HL-60/S4 treated with retinoic acid at 250 ng/mL for 4 days and 3 days (cell line): ENCODE data around the gene HAND1.

Experiments
- in situ Hi-C: fragments of 300-500 bp; cut with MboI; formaldehyde crosslinking; loops from 2 replicates; pipeline ENCODE4 v1.7.0; 2022; ENCODE audit warnings: low sequenced_read_pairs

HAND1 gene

GRCh38 chr5:154479944-154480750, 2.1 kb upstream of the HAND1 start:
- in situ Hi-C loops, result no loop called here

DNA sequence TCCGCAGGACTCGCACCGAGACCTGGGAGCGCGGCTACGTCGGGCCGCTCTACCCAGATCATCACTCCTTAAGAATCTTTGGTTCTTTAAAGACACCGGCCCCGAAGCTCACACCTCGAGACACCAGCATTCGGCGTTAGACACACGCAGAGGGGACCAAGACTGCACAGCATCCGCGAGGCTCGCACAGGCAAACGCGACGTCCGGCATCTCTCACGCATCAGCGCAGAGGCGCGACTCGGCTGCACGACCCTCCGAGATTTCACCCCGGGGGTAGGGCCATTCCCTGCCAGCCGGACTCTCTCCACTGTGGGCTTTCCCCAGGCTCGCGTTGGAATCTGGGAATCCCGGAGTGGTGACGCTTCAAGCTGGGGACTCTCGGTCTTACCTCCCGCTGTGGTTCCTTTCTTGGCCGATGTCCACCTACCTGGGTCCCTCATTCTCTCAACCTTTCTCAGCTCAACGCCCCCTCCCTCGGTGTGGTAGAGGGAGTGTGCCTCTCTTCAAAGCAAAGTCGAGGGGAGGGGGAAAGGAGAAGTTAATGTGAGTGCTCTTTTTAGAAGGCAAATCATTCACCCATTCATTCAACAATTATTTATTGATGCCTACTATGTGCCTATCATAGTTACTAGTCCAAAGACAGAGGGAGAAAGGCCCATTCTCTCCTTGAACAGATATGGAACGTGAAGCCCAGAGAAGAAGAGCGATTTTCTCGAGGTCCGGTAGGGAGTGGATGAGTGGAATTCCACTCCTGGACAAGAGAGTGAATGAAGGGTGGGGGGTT, 1.3 kb upstream of the HAND1 start:
- in situ Hi-C loops, result no loop called here

- in situ Hi-C loops, result no loop called here
Measured at GRCh38 chr5:154478752-154479159, 729 bp upstream of the HAND1 start.

- in situ Hi-C loops, result no loop called here
Measured at GRCh38 chr5:154477382-154478223, 424 bp downstream of the HAND1 start.

- in situ Hi-C loops, result no loop called here
Measured at GRCh38 chr5:154476354-154477205, 1.4 kb downstream of the HAND1 start.

GRCh38 chr5:154475591-154476353, 2.3 kb downstream of the HAND1 start:
- in situ Hi-C loops, result no loop called here

DNA sequence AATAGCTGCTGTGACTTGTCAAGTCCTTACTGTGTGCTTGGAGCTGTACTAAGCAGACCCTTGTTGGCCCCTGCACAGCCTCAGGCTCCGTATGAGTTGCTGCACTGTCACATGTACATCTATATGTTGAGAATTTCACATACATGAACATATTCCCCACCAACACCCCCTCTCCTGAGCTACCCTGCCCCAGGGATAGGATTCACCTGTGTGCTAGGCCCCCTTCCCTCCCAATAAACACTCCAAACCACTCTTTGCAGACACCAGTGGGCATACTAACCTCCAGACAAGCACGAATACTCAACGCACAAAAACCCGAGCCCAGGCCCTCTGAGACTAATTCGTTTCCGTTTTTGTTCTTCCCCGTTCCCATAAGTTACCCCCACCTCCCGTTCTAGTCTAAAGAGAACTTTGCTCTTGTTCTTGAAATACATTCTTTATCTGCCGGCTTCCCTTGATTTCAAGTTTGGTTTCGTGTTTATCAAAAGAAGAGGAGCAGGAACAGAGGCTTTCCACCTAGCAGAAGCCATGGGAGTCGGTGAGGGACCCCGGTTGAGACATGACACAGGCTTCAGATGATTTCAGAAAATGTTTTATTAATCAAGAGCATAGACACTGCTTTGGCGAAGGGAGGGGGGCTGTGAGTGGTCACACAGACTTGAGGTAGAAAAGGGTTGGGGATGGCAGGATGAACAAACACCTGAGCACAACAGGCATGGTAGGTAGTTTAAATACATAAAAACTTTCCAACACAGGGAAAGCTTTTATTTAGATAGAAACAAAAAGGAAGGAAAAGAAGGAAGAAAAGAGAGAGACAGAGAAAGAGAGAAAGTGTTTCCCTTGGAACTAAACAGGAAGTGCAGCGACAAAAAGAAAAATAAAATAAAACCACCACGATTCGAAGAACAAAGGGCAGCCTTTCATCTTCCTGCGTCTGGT, 3.4 kb downstream of the HAND1 start:
- in situ Hi-C loops, result no loop called here

DNA sequence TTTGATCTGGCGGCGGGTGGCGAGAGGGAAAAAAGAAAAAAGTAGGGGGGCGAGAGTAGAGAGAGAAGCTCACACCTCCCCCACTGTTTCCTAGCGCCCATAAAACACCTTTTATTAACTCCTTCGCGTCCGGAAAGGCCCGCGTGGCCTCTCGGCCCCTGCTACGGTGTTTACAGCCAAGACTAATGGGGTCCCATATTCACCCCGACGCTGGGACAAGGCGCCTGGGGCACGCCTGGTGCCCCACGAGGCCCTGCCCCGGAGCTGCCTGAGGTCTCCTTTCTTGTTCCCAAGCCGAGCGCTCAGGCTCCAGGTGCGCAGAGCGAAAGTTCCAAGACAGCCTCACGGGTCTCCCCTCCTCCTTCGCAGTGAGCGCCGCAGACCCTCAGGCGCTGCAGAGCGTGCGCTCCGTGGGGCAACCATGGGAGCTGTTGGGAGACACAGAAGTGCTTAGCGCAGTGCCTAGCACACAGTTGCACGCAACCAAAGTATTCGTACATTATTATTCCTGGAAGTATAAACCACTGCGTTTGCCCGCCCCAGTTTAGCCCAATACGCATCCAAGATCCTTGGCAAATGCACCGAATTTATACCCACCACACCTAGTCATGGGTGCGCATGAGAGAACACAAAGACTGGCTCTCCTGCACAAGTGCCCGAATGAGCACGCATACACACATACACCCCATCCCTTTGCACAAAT, 4.3 kb downstream of the HAND1 start:
- in situ Hi-C loops, result no loop called here

DNA sequence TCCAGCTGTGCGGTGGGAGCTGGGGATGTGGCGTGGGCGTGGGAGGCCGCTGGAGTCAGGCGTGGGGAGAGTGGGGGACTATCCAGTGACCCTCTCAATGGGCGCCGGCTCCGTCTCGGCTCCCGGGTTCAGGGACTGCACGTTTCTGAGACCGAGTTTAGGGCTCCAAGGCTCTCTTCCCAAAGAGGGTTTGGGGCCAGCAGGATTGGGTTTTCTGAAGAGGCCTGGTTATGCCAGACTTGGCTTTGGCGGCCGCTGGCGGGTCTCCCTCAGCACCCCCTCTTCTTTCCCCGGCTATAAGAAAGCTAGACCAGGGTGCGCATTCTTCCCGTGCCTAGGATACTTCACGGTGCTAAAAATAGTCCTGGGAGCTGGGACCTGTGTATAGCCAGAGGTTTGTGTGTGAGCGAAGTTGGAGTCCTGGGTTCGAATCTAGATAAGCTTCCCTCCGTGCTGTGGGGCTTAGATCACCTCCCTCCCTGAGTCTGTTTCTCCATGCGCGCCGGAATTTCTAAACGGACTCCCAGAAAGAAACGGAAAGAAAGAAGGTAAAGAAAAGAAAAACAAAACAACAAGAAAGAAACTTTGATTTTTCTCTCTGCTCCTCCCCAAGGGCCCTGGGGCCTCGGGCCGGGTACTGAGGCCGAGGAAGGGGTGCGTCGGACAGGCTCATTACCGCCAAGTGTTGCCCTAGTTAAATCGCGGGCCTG, 5.0 kb downstream of the HAND1 start:
- in situ Hi-C loops, result no loop called here

DNA sequence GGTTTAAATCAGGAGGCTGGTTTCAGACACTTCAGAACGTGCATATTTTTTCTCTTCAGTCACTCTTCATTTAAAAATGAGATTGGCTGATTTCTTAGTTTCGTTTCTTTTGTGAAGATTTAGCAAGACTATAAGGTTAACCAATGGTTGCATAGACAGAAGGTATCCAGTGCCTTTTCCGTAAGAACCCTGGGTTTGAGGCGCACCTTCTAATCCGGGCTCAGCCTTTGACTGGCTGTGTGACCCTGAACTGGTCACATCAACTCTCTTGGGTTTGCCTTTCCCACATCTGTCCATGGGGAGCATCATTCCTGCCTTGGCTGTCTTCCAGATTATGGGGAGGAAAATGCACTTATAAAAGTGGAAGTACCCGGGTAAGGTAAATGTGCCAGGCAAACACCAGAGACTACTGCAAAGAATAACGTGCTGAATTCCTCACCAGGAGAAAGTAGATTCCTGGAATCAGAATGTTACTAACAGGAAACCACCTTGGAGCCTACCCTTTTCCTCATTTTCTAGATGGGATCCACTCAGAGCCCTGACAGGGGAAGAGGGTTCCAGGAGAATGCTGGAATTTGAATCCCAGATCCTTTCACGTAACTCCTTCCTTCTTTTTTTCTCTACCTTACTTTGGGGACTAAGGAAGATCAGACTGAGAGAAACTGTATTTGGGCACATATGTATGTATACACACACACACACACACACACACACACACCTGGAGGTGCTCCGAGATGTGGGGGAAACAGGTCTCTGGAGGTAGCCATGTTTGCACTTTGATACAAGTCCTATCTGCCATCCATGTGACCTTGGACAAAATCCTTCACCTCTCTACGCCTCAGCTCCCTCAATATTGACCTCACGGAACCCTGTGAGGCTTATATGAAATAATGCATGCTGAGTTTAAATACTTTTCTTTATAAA, 6.8 kb downstream of the HAND1 start:
- in situ Hi-C loops, result no loop called here

GRCh38 chr5:154470137-154470536, 7.9 kb downstream of the HAND1 start:
- in situ Hi-C loops, result no loop called here

DNA sequence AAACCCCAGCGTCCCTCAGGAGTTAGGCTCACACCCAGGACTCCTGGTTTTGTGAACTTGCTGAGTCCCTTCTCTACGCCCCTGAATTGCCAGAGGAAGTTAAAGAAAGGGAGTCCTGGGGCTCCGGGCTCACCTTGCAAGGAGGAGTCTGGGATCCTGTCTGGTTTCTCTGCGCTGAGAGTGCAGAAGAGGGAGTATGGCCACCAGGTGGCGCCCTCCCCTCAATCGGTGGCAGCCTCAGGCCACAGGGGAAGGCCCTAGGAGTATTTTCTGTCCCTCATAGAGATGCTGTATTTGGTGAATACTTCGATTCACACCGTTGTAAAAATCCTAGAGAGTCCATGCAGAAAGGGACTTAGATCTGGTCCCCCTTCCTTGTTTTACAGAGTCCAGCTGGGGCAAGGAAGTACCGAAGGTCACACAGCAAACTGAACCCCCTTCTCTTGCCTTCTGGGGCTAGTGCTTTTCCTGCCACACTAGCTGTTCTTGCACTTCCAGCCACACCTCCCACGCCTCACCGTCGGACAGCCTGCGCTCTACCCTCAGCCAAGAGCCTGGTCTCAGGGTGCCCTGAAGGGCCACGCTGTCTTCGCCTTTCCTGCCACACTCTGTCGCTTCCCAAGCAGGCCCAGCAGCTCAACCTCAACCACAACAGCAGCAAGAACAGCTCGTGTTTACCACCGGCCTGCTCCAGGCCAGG, 10.2 kb downstream of the HAND1 start:
- in situ Hi-C loops, result no loop called here

GRCh38 chr5:154466671-154467070, 11.4 kb downstream of the HAND1 start:
- in situ Hi-C loops, result no loop called here

GRCh38 chr5:154466147-154466546, 11.9 kb downstream of the HAND1 start:
- in situ Hi-C loops, result no loop called here

DNA sequence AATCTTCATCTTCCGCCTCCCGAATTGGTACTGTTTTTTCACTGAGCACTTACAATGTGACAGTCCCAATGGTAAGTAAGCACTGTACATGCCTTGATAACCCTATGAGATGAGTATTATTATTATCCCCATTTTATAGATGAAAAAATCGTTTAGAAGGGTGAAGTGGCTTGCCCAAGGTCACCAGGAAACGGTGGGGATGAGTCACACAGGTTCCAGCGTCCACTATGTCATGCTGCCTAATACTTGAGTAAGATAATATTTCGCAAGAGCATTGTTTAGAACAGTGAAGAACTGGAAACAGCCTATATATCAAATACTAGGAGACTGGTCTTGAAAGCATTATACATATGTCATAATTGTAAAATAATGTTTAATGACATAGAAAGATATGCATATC, 12.9 kb downstream of the HAND1 start:
- in situ Hi-C loops, result no loop called here

- in situ Hi-C loops, result no loop called here
Measured at GRCh38 chr5:154464438-154464837, 13.6 kb downstream of the HAND1 start.
